Fibroblast of the aortic adventitia (primary cell): Measurements from ENCODE around the gene MMP1. TPM values are rescaled to one million over a fixed set of nuclear protein-coding genes. Genes with fewer than 3 reads are reported as not detected.
A peak's percentile ranks its signal among the peaks of the same experiment; 100 is the strongest.

Source experiments
- DNase-seq: peaks from one replicate; pipeline ENCODE4 v3.0.0-alpha.2; 2010; ENCODE audit warnings: low read depth
- H3K4me3 ChIP-seq: 2 replicates; pipeline ENCODE4 v1.5.1; 2011; ENCODE audit warnings: low read depth, mild to moderate bottlenecking, control low read depth, low read length, moderate library complexity
- total RNA-seq: library from RNA; depleted of rRNA; stranded (reverse); fragments of >200 nt; gene quantifications from 2 replicates; pipeline ENCODE4 v1.2.3, GENCODE V29; 2012; ENCODE audit warnings: low replicate concordance
- TF ChIP-seq, protein P1 (sequence below): IDR thresholded peaks from 2 replicates; pipeline ENCODE4 v1.5.1; 2011; ENCODE audit warnings: mild to moderate bottlenecking, low read length, control low read depth, inconsistent platforms; ENCODE audit not compliant: insufficient read depth

The MMP1 gene
- 13.2 and 3,834 TPM in 2 replicates for total RNA-seq

DNA sequence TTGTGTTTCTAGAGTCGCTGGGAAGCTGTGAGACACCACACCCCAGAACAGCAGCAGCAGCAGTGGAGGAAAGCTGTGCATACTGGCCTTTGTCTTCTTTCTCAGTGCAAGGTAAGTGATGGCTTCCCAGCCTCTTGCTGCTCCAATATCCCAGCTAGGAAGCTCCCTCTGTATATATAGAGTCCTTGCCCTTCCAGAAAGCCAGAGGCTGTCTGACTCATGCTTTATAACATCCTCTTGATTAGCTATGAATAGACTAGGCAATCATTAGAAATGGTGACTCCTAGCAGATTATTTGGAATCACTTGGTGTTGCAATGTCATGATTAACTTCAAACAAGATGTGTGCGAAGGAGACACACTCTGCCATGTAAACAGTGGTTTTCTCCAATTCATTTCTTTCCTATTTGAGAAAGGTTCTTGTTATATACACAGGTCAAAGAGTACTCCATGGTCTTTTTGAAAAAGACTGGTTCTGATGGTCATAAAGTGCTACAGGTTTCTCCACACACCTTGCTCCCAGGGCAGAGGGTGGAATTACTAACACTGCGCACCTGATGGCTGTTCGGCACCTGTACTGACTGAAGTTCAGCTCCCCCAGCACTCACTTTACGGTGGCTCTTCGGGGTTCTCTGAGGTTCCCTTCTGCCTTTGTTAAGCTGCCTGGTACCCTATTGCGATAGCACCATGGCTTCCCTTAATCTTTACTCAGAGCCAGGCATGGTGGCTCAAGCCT is at the start of gene MMP1:
Gene MMP1, minus strand, starts transcription at position 149 of the 735 bp plus-strand sequence. Its CDS starts 68 bp downstream, at position 81.
- H3K4me3 ChIP-seq, result peak within 1 kb of the TSS; percentile 46
- TF ChIP-seq, protein P1, sequence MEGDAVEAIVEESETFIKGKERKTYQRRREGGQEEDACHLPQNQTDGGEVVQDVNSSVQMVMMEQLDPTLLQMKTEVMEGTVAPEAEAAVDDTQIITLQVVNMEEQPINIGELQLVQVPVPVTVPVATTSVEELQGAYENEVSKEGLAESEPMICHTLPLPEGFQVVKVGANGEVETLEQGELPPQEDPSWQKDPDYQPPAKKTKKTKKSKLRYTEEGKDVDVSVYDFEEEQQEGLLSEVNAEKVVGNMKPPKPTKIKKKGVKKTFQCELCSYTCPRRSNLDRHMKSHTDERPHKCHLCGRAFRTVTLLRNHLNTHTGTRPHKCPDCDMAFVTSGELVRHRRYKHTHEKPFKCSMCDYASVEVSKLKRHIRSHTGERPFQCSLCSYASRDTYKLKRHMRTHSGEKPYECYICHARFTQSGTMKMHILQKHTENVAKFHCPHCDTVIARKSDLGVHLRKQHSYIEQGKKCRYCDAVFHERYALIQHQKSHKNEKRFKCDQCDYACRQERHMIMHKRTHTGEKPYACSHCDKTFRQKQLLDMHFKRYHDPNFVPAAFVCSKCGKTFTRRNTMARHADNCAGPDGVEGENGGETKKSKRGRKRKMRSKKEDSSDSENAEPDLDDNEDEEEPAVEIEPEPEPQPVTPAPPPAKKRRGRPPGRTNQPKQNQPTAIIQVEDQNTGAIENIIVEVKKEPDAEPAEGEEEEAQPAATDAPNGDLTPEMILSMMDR, result no peak
- DNase-seq, result peak; percentile 89

DNA sequence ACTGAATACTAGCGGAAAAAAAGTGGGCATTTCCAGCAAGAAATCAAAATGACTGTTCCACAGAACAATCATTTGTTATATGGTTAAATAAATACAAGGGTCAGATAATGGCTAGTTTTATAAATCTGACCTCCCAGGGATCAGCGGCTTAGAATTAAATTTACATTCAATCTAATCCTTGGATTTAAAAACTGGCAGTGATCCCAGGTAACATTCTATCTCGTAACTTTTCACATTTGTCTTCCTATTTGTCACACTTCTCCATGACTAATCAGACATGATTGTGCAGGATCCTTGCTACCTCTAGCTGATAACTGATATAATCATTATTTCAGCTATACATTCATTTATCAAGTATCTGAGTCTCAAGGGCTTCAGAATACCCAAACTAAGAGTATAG is 48.3 kb upstream of the MMP1 start:
- TF ChIP-seq, protein P1, result no peak
- peak; percentile 37 for DNase-seq
- no peak overlapping the region for H3K4me3 ChIP-seq

DNA sequence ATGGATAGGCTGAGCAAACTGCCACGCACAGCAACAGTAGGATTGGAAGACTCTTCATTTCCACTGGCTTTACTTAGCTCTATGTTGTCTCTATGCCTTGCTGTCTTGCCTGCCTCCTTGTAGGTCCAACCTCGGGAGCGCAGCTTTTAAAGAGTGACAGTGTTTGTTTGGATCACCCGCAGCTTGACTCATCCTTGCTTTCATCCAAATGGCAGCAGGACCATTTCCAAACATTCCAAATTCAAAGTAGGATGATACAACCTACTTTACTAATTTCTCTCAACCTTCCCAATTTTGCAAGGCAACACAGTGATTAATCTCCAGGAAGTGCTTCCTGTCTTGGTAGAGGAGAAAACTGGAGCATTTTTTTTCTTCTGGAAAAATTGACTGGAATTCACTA is 45.5 kb upstream of the MMP1 start, which contains the start of gene MMP3:
Gene MMP3, minus strand, starts transcription at position 121 of the 400 bp plus-strand sequence. Its CDS starts 63 bp downstream, at position 58.
- TF ChIP-seq, protein P1, result no peak
- DNase-seq, result no peak
- H3K4me3 ChIP-seq, result no peak within 1 kb of the TSS

DNA sequence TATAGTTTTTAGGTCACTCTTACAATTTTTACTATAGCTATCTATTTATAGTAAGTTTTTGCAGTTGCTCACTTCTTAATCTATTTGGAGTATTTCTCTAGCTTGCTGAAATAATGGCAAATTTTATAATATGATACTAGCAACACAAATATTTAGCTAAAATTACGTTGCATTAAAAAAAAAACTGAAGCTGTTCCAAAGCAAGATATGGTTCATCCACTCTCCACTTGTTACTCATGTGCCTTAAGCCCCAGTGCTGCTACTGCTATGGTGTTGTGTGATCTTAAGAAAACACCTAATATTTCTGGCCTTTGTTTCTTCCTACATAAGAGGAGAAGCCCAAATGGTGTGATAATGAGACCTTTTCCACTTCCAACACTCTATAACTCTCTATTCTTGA is 45.0 kb upstream of the MMP1 start:
- H3K4me3 ChIP-seq, result no peak overlapping the region
- TF ChIP-seq, protein P1, result no peak
- DNase-seq, result peak; percentile 17

DNA sequence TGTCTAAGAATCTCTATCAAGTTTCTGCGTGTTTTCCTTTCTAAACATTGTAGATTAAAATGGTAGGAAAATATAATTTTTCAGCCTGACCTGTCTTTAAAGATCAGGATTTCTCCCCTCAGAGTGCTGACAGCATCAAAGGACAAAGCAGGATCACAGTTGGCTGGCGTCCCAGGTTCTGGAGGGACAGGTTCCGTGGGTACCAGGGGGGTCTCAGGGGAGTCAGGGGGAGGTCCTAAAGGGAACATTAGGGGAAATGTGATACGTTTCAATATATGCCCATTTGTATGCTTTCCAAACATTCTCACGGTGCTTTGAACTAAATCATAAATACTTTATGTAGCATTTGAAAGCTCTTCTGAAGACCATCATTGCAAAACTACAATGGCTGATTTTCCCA is 42.1 kb upstream of the MMP1 start:
- H3K4me3 ChIP-seq, result no peak overlapping the region
- TF ChIP-seq, protein P1, result no peak
- DNase-seq, result no peak

DNA sequence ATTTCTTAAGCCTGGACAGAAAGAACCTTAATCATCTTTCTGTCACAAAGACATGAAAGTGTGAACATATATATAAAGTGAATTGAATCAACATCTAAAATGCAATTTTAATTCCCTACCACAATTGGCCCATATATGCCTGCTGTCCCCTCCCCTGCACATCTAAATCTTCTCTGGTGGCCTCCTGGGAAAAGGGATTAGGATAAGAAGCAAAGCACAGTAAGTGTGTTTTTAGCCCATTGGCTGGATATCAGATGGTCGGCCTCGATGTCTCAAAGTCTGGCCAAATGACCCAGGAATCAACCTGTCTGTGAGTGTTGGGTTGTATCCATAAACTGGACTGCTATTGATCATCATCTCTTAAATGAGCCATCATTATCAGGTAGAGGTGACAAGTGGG is 39.7 kb upstream of the MMP1 start:
- TF ChIP-seq, protein P1, result no peak
- no peak overlapping the region for H3K4me3 ChIP-seq
- DNase-seq, result no peak
